ENCODE measurements around the gene ENTPD7. TPM values are rescaled to one million over a fixed set of nuclear protein-coding genes. Genes with fewer than 3 reads are reported as not detected.

Gene ENTPD7
- total RNA-seq, 1 experiment from 2014 or later: 14.5 TPM

DNA sequence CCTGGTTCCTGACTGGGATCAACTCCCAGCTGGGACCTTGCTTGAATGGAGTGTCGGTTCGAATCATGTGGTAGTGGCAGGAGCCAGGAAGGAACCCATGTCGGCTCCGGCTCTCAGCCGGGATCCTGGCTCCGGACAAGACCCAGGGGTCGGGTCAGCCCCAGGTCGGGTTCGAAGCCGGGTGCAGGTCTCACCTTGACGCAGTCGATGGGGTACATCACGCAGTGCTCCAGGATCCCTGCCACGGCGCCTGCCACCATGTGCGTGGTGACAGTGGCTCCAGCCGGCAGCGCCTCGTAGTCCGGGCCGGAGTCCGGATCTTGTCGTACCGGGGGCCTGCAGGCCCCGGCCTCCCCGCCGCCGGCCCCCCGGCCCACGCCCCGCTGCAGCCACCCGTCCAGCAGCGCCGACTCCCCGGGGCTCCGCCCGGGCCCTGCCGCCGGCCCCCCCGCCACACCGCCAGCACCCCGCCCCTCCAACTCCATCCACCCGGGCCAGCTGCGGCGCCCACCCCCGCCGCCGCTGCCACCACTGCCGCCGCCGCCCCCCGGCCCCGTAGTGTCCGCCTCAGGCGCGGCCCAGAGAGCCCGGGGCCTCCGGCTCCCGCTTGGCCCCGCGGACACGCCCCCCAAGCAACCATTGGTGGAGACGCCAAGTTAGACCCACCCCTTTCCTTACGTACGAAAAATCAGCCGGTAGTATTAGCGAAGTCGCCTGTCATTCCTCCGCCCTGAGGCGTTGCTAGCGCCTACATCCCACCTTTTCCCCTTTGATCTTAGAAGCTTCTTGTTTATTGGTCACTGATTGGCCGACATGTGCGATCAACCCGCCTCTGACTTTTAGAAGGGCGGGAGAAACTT is 39.2 kb upstream of the ENTPD7 start, which contains the start of gene SLC25A28:
Gene SLC25A28, minus strand, starts transcription at position 589 of the 860 bp plus-strand sequence. Its CDS starts 104 bp downstream, at position 485.
- H3K4me1 Mint-ChIP-seq: peaks cover 25 to 26% of the 10 kb centered on the region in 2 experiments
- Histone ChIP-seq H4K20me1 (ENCODE audit: control insufficient read depth, insufficient read depth, insufficient read length) (no peaks in the 10 kb centered on the region), H4K8ac (replicated peaks; ENCODE audit: insufficient read length, low read depth, low read length) (no peak within 1 kb of the TSS), H2BK15ac (ENCODE audit: low read depth, low read length) (no peak within 1 kb of the TSS), H2BK12ac (ENCODE audit: insufficient read length, low read depth, low read length) (no peak within 1 kb of the TSS), H4K91ac (ENCODE audit: insufficient read length, low read depth, low read length) (no peak within 1 kb of the TSS), H3K9me3 (ENCODE audit: control insufficient read depth, low read depth, low read length) (no peaks in the 10 kb centered on the region), H3K4me2 (ENCODE audit: insufficient read depth, insufficient read length, low read length) (peak within 1 kb of the TSS; percentile 96), H4K5ac (ENCODE audit: insufficient read length, low read depth, low read length) (no peak within 1 kb of the TSS), H3K56ac (ENCODE audit: insufficient read length, low read depth, low read length) (no peak within 1 kb of the TSS), H3T11ph (ENCODE audit: low read length) (no peak within 1 kb of the TSS), H2BK5ac (ENCODE audit: insufficient read length, low read length) (no peak within 1 kb of the TSS), H3K4ac (ENCODE audit: low read depth, low read length) (no peak within 1 kb of the TSS), H3K27ac (ENCODE audit: insufficient read length, low read depth, low read length) (peak within 1 kb of the TSS; percentile 4), H3K18ac (ENCODE audit: insufficient read length, low read depth, low read length) (peak within 1 kb of the TSS; percentile 55), H3K14ac (ENCODE audit: insufficient read depth, low read length) (peak within 1 kb of the TSS; percentile 59), H3K23ac (ENCODE audit: insufficient read length, low read depth, low read length) (no peak within 1 kb of the TSS), H3K79me2 (ENCODE audit: insufficient read depth, low read length) (no peaks in the 10 kb centered on the region), H3K4me1 (ENCODE audit: insufficient read depth, low read length) (peaks cover 5% of the 10 kb centered on the region; the same call in 1 of the 2 replicates), H3K79me1 (ENCODE audit: insufficient read depth, low read depth, low read length, poor library complexity, severe bottlenecking) (peaks cover 4% of the 10 kb centered on the region), H3K27me3 (ENCODE audit: insufficient read depth, low read length) (no peaks in the 10 kb centered on the region), H2BK20ac (ENCODE audit: low read depth, low read length, poor library complexity, severe bottlenecking) (no peak within 1 kb of the TSS), H3K9ac (ENCODE audit: extremely low read depth, insufficient read length, low read length) (peak within 1 kb of the TSS; percentile 78), H2AK5ac (ENCODE audit: insufficient read length, low read length) (no peak within 1 kb of the TSS), H3K23me2 (ENCODE audit: insufficient read length, low read depth, low read length, poor library complexity, severe bottlenecking) (peaks cover 21% of the 10 kb centered on the region), H2BK120ac (ENCODE audit: low read depth, low read length, poor library complexity, severe bottlenecking) (no peak within 1 kb of the TSS), H2AFZ (ENCODE audit: low read length) (no peak within 1 kb of the TSS)
- H3K27ac Mint-ChIP-seq: peak within 1 kb of the TSS; percentile 73 to 93 (median 90)
- no peaks in the 10 kb centered on the region for H3K9me3 Mint-ChIP-seq
- DNase-seq: peak; percentile 99
- peaks cover 13% of the 10 kb centered on the region for H3K27me3 Mint-ChIP-seq (ENCODE audit: low read depth)
- no CpG with 5 or more reads among the region's 75 CpGs for WGBS (ENCODE audit: extremely low coverage, insufficient read length, low lambda C conversion rate)
- peak within 1 kb of the TSS; percentile 80 to 86 for H3K4me3 Mint-ChIP-seq
- TF ChIP-seq, protein P1, sequence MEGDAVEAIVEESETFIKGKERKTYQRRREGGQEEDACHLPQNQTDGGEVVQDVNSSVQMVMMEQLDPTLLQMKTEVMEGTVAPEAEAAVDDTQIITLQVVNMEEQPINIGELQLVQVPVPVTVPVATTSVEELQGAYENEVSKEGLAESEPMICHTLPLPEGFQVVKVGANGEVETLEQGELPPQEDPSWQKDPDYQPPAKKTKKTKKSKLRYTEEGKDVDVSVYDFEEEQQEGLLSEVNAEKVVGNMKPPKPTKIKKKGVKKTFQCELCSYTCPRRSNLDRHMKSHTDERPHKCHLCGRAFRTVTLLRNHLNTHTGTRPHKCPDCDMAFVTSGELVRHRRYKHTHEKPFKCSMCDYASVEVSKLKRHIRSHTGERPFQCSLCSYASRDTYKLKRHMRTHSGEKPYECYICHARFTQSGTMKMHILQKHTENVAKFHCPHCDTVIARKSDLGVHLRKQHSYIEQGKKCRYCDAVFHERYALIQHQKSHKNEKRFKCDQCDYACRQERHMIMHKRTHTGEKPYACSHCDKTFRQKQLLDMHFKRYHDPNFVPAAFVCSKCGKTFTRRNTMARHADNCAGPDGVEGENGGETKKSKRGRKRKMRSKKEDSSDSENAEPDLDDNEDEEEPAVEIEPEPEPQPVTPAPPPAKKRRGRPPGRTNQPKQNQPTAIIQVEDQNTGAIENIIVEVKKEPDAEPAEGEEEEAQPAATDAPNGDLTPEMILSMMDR (conservative IDR thresholded peaks at IDR 0.05): no peak
- H3K36me3 Mint-ChIP-seq (ENCODE audit: insufficient read depth in 1 of 3, low read depth in 3 of 3): no peaks in the 10 kb centered on the region; a peak in 1 of 7 replicates
